DND-41 (cell line): ENCODE results near the gene SLC7A9.
"Not testable (repeated sequence)": the region's sequence is repeated elsewhere in the genome, so short reads cannot be mapped to it uniquely, and the experiment has no call there.

ENCODE experiments used
- EZH2 ChIP-seq: IDR thresholded peaks from 3 replicates; pipeline ENCODE4 v1.6.1; 2012; ENCODE audit warnings: borderline replicate concordance, low read depth, mild to moderate bottlenecking, moderate library complexity, low read length, inconsistent platforms; ENCODE audit not compliant: severe bottlenecking
- TF ChIP-seq, protein P1 (sequence below): IDR thresholded peaks from 2 replicates; pipeline ENCODE4 v1.5.1; 2012; ENCODE audit warnings: borderline replicate concordance, low read length, moderate library complexity, mild to moderate bottlenecking; ENCODE audit not compliant: poor library complexity, severe bottlenecking; ENCODE audit errors: extremely low read depth

DNA sequence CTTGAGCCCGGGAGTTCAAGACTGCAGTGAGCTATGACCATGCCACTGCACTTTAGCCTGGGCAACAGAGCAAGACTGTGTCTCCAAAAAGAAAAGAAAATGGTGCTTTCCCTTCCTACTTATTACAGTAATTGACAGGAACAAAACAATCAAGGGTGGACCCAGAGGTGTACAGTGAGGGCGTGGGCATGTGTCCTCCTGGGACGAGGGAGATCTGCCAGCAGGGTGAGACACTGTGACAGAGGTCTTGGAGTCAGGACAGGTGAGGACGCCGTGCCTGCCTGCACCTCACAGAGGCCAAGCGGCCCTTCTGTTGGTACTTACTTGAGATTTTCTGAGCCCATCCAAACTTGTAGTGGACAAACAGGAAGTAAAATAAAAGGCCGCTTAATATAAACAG, 36.7 kb downstream of the SLC7A9 start:
- TF ChIP-seq, protein P1, sequence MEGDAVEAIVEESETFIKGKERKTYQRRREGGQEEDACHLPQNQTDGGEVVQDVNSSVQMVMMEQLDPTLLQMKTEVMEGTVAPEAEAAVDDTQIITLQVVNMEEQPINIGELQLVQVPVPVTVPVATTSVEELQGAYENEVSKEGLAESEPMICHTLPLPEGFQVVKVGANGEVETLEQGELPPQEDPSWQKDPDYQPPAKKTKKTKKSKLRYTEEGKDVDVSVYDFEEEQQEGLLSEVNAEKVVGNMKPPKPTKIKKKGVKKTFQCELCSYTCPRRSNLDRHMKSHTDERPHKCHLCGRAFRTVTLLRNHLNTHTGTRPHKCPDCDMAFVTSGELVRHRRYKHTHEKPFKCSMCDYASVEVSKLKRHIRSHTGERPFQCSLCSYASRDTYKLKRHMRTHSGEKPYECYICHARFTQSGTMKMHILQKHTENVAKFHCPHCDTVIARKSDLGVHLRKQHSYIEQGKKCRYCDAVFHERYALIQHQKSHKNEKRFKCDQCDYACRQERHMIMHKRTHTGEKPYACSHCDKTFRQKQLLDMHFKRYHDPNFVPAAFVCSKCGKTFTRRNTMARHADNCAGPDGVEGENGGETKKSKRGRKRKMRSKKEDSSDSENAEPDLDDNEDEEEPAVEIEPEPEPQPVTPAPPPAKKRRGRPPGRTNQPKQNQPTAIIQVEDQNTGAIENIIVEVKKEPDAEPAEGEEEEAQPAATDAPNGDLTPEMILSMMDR = not testable (repeated sequence)
- TF ChIP-seq EZH2 = not testable (repeated sequence)
